H1 (cell line): ENCODE results near the gene DUSP10. TPM values are rescaled to one million over a fixed set of nuclear protein-coding genes. Genes with fewer than 3 reads are reported as not detected.

Source experiments
- CHD1 ChIP-seq: IDR thresholded peaks from 2 replicates; pipeline ENCODE4 v1.6.1; 2012; ENCODE audit warnings: low read depth, low read length, improper control_type of control experiment
- CHD7 ChIP-seq: fragments of 300-600 bp; sonication (generic); IDR thresholded peaks from 2 replicates; pipeline ENCODE4 v1.7.1; 2012; ENCODE audit warnings: low read length, moderate library complexity, mild to moderate bottlenecking, inconsistent platforms; ENCODE audit not compliant: insufficient replicate concordance
- GABPA ChIP-seq: IDR thresholded peaks from 2 replicates; pipeline ENCODE4 v1.6.1; 2011; ENCODE audit warnings: mild to moderate bottlenecking, low read length, moderate library complexity, borderline replicate concordance; ENCODE audit not compliant: insufficient read depth
- GTF2F1 ChIP-seq: IDR thresholded peaks from 2 replicates; pipeline ENCODE4 v1.6.1; 2012; ENCODE audit warnings: low read depth, low read length, improper control_type of control experiment, borderline replicate concordance
- JUND ChIP-seq: IDR thresholded peaks from 2 replicates; pipeline ENCODE4 v1.6.1; 2011; ENCODE audit warnings: mild to moderate bottlenecking, improper control_type of control experiment, low read length
- KDM4A ChIP-seq: IDR thresholded peaks from one replicate; pipeline ENCODE4 v1.7.1; 2012; ENCODE audit warnings: low read depth, mild to moderate bottlenecking, moderate library complexity, low read length, inconsistent platforms; ENCODE audit not compliant: severe bottlenecking
- RBBP5 ChIP-seq: IDR thresholded peaks from 2 replicates; pipeline ENCODE4 v1.7.1; 2012; ENCODE audit warnings: low read depth, mild to moderate bottlenecking, inconsistent platforms, low read length, moderate library complexity, borderline replicate concordance
- TBP ChIP-seq: IDR thresholded peaks from 2 replicates; pipeline ENCODE4 v1.6.1; 2011; ENCODE audit warnings: low read depth, low read length, improper control_type of control experiment
- polyA plus RNA-seq, 7 experiments: library from polyadenylated mRNA; depleted of rRNA in 3 of 7; stranded (reverse) in 5 of 7; unstranded in 2 of 7; fragments of >200 nt in 5 of 7; fragments of 200-250 nt in 2 of 7; gene quantifications; 1 replicate in 5 of 7; 2 replicates in 1 of 7; 4 replicates in 1 of 7; pipeline versions ENCODE4 v1.2.1 to v1.2.3, GENCODE V29; 2011 to 2013; ENCODE audit warnings: missing spikeins in 2 of 7, mixed read lengths in 2 of 7
- total RNA-seq: library from RNA; stranded (reverse); fragmentation: NEBNext Ultra II Directional; extraction: Animal tissue kit (Norgen Biotek cat#: 25700); gene quantifications from 2 replicates; pipeline ENCODE4 v1.2.1, GENCODE V29; 2021

DUSP10 gene
- total and polyA plus RNA-seq, 2 of the 8 experiments (the other 6 are each of a cell fraction or from before 2014, with no cell fraction given), result 1.2 TPM

GRCh38 chr1:221724931-221725605 is 16.8 kb downstream of the DUSP10 start (continued):
- TF ChIP-seq CHD7 (no peak), KDM4A (no peak), GTF2F1 (no peak), JUND (no peak), CHD1 (no peak), TBP (no peak), GABPA (no peak), RBBP5 (no peak)
